ENCODE results near the gene TMEM221.

- TF ChIP-seq CTCF (IDR thresholded peaks at IDR 0.05) (no peak), POLR2A (IDR thresholded peaks at IDR 0.05) (no peak)
Observed at GRCh38 chr19:17447704-17448130, 751 bp downstream of the TMEM221 start.
